Activated T-cell treated with anti-CD3 and anti-CD28 coated beads, Interleukin-2, amount 50 U/mL, for 4 hours (primary cell): ENCODE data around the gene FOXL1. TPM values are rescaled to one million over a fixed set of nuclear protein-coding genes. Genes with fewer than 3 reads are reported as not detected.

Experiments
- ATAC-seq, 2 donors: fragments of 200-7000 bp; cut with Tn5 transposase; one replicate each; pipeline ENCODE4 v1.10.0; 2021
- DNase-seq: peaks from one replicate; pipeline ENCODE4 v3.0.0-alpha.2; 2020
- H3K27me3 Mint-ChIP-seq: one replicate; pipeline ENCODE4 v1.8.0; 2021; ENCODE audit warnings: low read depth, mixed read lengths
- H3K36me3 Mint-ChIP-seq: one replicate; pipeline ENCODE4 v1.8.0; 2022; ENCODE audit warnings: mixed read lengths; ENCODE audit not compliant: insufficient read depth
- H3K4me1 Mint-ChIP-seq: one replicate; pipeline ENCODE4 v1.8.0; 2021; ENCODE audit warnings: low read depth, mixed read lengths
- H3K4me3 Mint-ChIP-seq: one replicate; pipeline ENCODE4 v1.8.0; 2021; ENCODE audit warnings: mild to moderate bottlenecking, moderate library complexity, mixed read lengths
- H3K9me3 Mint-ChIP-seq: one replicate; pipeline ENCODE4 v1.8.0; 2021; ENCODE audit warnings: mixed read lengths
- total RNA-seq, 3 donors: library from RNA; stranded (reverse); gene quantifications; one replicate each; pipeline ENCODE4 v1.2.1, GENCODE V29; 2021

FOXL1 gene
- total RNA-seq: not detected

DNA sequence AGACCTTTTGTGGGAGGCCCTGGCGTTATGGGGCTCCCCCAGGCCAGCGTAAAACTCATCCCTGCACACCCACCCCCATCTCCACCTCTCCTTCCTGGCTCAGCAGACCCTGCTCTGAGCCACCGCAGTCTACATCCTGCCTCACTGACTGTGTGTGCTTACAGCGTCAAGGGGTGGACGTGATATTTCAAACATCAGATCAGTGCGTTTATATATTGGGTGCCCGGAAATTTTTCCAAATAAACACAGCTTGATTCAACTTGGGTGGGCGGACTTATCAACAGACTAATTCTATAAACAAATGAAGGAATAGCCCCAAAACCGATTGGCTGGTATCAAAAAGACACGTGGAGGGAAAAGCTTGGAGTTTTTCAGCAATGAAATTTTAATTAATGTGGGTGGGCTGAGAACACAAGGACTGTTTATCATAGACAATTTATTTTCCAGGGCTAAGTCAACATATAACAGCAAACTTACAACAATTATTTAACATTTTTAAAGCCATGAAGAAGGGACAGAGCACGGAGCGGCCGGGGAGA is at the start of gene FOXL1:
Gene FOXL1 (plus strand): TSS at position 489 of the 539 bp plus-strand sequence. CDS start 175 bp downstream, outside the sequence.
- DNase-seq: no peak
- peaks cover 78% of the 10 kb centered on the region for H3K27me3 Mint-ChIP-seq
- peaks cover 13% of the 10 kb centered on the region for H3K4me1 Mint-ChIP-seq
- no peak within 1 kb of the TSS for H3K4me3 Mint-ChIP-seq
- no peak for ATAC-seq
- H3K36me3 Mint-ChIP-seq: no peaks in the 10 kb centered on the region
- H3K9me3 Mint-ChIP-seq: no peaks in the 10 kb centered on the region

GRCh38 chr16:86529160-86529559 is 49.2 kb upstream of the FOXL1 start:
- H3K4me3 Mint-ChIP-seq: no peak overlapping the region
- H3K27me3 Mint-ChIP-seq: no peaks in the 10 kb centered on the region
- ATAC-seq (no peak), DNase-seq (no peak)
- H3K4me1 Mint-ChIP-seq: no peaks in the 10 kb centered on the region
- peaks cover 6% of the 10 kb centered on the region for H3K36me3 Mint-ChIP-seq
- no peaks in the 10 kb centered on the region for H3K9me3 Mint-ChIP-seq

DNA sequence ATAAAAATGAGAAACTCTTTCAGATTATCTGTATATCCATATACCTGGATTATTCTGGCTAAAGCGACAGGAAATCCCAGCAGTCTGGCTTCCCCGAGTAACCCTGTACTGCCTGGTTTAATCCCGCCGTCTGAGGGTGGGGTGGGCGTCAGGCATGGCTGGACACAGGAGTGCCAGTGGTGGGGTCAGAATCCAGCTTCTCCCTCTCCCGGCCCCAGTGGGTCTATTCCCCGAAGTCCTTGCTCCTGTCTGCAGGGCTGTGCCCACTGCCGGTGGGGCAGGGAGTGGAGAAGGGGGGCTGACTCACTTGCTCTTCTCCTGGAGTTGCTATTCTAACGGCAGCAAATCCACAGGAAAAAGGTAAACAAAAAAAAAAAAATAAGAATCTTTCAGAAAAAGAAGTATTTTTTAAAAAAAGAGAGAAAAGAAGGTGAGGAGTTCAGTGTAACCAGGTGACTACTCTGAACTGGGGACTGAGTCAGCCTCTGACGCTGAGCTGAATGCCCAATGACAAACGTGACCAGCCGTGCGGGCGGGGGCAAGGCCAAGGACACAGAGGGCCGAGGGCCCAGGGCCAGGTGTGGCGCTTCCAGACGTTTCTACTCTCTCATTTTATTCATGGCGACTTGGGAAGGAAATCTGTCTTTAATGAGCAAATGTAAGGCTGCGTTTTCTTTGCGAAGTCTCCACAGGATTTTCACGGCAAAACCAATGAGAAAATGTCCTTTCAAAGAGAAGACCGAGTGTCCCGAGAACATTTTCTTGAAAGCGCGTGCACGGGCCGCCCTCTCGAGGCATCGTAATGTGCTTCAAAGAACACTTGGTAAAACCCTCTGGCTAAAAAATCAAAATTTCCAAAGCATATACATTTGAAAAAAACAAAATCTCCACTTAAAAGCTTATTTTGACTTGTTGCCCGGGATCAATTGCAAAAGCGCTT is 47.8 kb upstream of the FOXL1 start:
- Mint-ChIP-seq H3K4me3 (no peak overlapping the region), H3K4me1 (no peaks in the 10 kb centered on the region), H3K9me3 (no peaks in the 10 kb centered on the region), H3K36me3 (peaks cover 6% of the 10 kb centered on the region), H3K27me3 (no peaks in the 10 kb centered on the region)
- DNase-seq (no peak), ATAC-seq (no peak)

GRCh38 chr16:86531191-86531545 is 47.2 kb upstream of the FOXL1 start:
- Mint-ChIP-seq H3K9me3 (no peaks in the 10 kb centered on the region), H3K36me3 (peaks cover 6% of the 10 kb centered on the region), H3K4me3 (no peak overlapping the region), H3K4me1 (no peaks in the 10 kb centered on the region), H3K27me3 (no peaks in the 10 kb centered on the region)
- DNase-seq (no peak), ATAC-seq (no peak)

- no peak for ATAC-seq
- no peak for DNase-seq
- Mint-ChIP-seq H3K4me1 (no peaks in the 10 kb centered on the region), H3K4me3 (no peak overlapping the region), H3K36me3 (peaks cover 6% of the 10 kb centered on the region), H3K27me3 (no peaks in the 10 kb centered on the region), H3K9me3 (no peaks in the 10 kb centered on the region)
Observed at GRCh38 chr16:86531641-86532525, 46.5 kb upstream of the FOXL1 start.

GRCh38 chr16:86532526-86532815 is 45.9 kb upstream of the FOXL1 start:
- Mint-ChIP-seq H3K9me3 (no peaks in the 10 kb centered on the region), H3K36me3 (peaks cover 6% of the 10 kb centered on the region), H3K4me1 (no peaks in the 10 kb centered on the region), H3K27me3 (no peaks in the 10 kb centered on the region), H3K4me3 (no peak overlapping the region)
- ATAC-seq (no peak), DNase-seq (no peak)

DNA sequence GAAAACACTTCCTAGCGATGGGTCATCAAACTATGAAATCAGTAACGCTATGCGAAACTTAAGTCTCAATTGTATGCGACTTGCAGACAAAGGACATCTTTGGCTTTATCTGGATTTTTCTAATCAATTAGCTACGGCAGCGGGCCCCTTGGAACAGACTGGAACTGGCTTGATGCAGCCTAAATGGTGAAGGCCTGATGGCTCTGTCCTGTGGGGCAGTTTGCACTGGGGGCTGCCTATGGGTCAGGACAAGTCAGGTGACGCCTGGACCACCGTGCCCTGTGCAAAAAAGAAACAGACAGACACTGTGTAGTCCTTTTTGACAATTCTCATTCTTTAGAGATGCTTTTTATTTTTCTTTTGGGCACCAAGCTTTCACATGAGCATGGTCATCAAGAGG is 45.3 kb upstream of the FOXL1 start:
- H3K27me3 Mint-ChIP-seq: no peaks in the 10 kb centered on the region
- H3K9me3 Mint-ChIP-seq: no peaks in the 10 kb centered on the region
- DNase-seq (no peak), ATAC-seq (no peak)
- no peaks in the 10 kb centered on the region for H3K4me1 Mint-ChIP-seq
- peaks cover 6% of the 10 kb centered on the region for H3K36me3 Mint-ChIP-seq
- H3K4me3 Mint-ChIP-seq: no peak overlapping the region

DNA sequence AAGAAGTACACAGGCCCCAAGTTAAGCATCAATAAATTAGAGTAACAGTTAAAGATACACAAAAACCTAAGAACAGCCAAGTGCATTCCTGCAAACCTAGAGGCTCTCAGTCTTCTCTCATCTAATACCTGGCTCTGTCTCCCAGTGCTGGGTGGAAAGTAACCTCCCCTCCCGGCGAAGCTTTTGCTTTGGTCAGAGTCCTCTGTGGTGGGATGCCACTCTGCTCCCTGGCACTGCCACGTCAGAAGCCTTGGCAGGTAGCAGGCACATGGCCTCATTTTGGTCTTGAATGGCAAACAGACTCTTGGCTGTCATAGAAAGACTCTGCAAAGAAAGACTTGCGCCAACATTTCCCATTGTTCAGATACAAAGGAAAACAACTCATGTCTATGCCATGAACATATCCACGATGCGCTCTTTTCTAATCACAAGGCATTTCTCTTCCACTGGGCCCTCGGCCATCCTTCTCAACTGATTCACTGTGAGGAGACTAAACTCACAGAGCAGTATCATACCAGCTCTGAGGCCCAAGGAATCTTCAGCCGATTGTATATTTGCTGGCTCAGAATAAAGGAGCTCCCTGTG is 44.5 kb upstream of the FOXL1 start:
- no peak for DNase-seq
- H3K27me3 Mint-ChIP-seq: no peaks in the 10 kb centered on the region

GRCh38 chr16:86534779-86535615 is 43.4 kb upstream of the FOXL1 start:
- Mint-ChIP-seq H3K27me3 (no peaks in the 10 kb centered on the region), H3K4me1 (no peaks in the 10 kb centered on the region), H3K9me3 (no peaks in the 10 kb centered on the region), H3K36me3 (peaks cover 18% of the 10 kb centered on the region), H3K4me3 (no peak overlapping the region)
- no peak for DNase-seq
- no peak for ATAC-seq

More for the DNA sequence above, 44.5 kb upstream of the FOXL1 start:
- no peak for ATAC-seq
- no peaks in the 10 kb centered on the region for H3K9me3 Mint-ChIP-seq
- H3K4me1 Mint-ChIP-seq: no peaks in the 10 kb centered on the region
- H3K4me3 Mint-ChIP-seq: no peak overlapping the region
- peaks cover 12% of the 10 kb centered on the region for H3K36me3 Mint-ChIP-seq

DNA sequence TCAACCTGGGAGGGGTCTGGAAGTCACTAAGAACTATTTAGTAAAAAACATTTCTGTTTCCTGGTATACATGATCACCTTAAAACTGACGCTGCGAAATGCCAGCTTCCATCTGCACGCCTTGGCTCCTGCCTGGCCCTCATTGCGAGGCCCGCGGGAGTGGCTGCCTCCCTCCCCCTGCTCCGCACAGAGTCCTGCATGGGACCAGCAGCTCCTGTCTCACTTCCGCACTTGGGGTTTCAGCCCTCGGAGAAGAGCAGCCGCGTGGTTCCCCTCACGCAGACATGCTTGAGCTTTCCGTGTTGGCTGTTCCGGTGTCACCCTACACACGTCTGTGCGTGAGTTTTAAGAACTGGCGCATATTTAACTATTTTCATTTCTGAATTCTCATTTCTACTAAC is 41.7 kb upstream of the FOXL1 start:
- Mint-ChIP-seq H3K27me3 (no peaks in the 10 kb centered on the region), H3K4me3 (no peak overlapping the region), H3K4me1 (no peaks in the 10 kb centered on the region), H3K36me3 (peaks cover 31% of the 10 kb centered on the region), H3K9me3 (no peaks in the 10 kb centered on the region)
- DNase-seq (no peak), ATAC-seq (no peak)

DNA sequence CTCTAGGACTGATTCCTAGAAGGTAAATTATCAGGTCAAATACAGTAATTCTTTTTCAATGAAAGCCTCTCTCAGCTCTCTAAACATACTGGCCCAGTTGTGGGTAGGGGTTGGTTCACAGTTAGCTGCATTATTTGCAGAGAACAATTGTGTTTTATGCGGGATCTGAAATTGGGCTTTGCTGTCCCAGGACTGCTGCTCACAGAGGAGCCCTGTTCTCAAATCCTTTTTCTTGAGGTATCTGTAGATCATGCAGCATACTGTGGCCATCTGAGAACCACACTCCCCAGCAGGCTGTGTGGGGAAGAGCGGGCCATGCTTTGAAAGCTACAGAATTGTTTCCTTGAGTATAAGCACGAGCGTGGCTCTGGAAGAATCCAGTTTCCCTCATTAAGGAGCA is 40.9 kb upstream of the FOXL1 start:
- H3K27me3 Mint-ChIP-seq: no peaks in the 10 kb centered on the region
- no peak for DNase-seq
- no peak overlapping the region for H3K4me3 Mint-ChIP-seq
- H3K36me3 Mint-ChIP-seq: peaks cover 37% of the 10 kb centered on the region
- no peaks in the 10 kb centered on the region for H3K4me1 Mint-ChIP-seq
- ATAC-seq: no peak
- H3K9me3 Mint-ChIP-seq: no peaks in the 10 kb centered on the region

GRCh38 chr16:86538196-86538780 is 40.1 kb upstream of the FOXL1 start:
- no peak overlapping the region for H3K4me3 Mint-ChIP-seq
- H3K9me3 Mint-ChIP-seq: no peaks in the 10 kb centered on the region
- ATAC-seq (no peak), DNase-seq (no peak)
- H3K4me1 Mint-ChIP-seq: no peaks in the 10 kb centered on the region
- peaks cover 42% of the 10 kb centered on the region for H3K36me3 Mint-ChIP-seq
- no peaks in the 10 kb centered on the region for H3K27me3 Mint-ChIP-seq

GRCh38 chr16:86540894-86541293 is 37.5 kb upstream of the FOXL1 start:
- no peak for DNase-seq
- H3K27me3 Mint-ChIP-seq: no peaks in the 10 kb centered on the region
- H3K4me1 Mint-ChIP-seq: no peaks in the 10 kb centered on the region
- no peak for ATAC-seq
- H3K4me3 Mint-ChIP-seq: no peak overlapping the region
- H3K9me3 Mint-ChIP-seq: no peaks in the 10 kb centered on the region
- H3K36me3 Mint-ChIP-seq: peaks cover 62% of the 10 kb centered on the region
